GM23338 (cell line): ENCODE measurements around the gene MESP2. TPM values are rescaled to one million over a fixed set of nuclear protein-coding genes. Genes with fewer than 3 reads are reported as not detected.

Source experiments
- ATAC-seq: fragments of 200-7000 bp; cut with Tn5 transposase; 3 replicates; pipeline ENCODE4 v1.9.1; 2020
- DNase-seq: peaks from one replicate; pipeline ENCODE4 v3.0.0-alpha.2; 2015; ENCODE audit warnings: low spot score
- H2AFZ ChIP-seq: fragments of 200-600 bp; sonication (generic); 2 replicates; pipeline ENCODE4 v1.8.0; 2016; ENCODE audit warnings: antibody characterized with exemption, mild to moderate bottlenecking, moderate library complexity
- H3F3A ChIP-seq: fragments of 200-600 bp; sonication (generic); replicated peaks from 2 replicates; pipeline ENCODE4 v1.8.0; 2017; ENCODE audit warnings: antibody characterized with exemption, mixed run types, low read depth
- H3K27ac ChIP-seq: fragments of 200-600 bp; sonication (generic); 2 replicates; pipeline ENCODE4 v1.6.1; 2016; ENCODE audit warnings: low read depth
- H3K27me3 ChIP-seq: fragments of 200-600 bp; sonication (generic); 2 replicates; pipeline ENCODE4 v1.8.0; 2016; ENCODE audit warnings: mild to moderate bottlenecking, mixed run types, moderate library complexity; ENCODE audit not compliant: insufficient read depth
- H3K36me3 ChIP-seq: fragments of 200-600 bp; sonication (generic); 2 replicates; pipeline ENCODE4 v1.8.0; 2016; ENCODE audit warnings: mild to moderate bottlenecking; ENCODE audit not compliant: insufficient read depth
- H3K4me1 ChIP-seq: fragments of 200-600 bp; sonication (generic); 2 replicates; pipeline ENCODE4 v1.8.0; 2016; ENCODE audit warnings: mild to moderate bottlenecking, moderate library complexity; ENCODE audit not compliant: insufficient read depth
- H3K4me2 ChIP-seq: fragments of 200-600 bp; sonication (generic); 2 replicates; pipeline ENCODE4 v1.7.1; 2017; ENCODE audit warnings: mixed run types
- H3K4me3 ChIP-seq: fragments of 200-600 bp; sonication (generic); 2 replicates; pipeline ENCODE4 v1.6.1; 2016; ENCODE audit warnings: mixed run types
- H3K79me2 ChIP-seq: fragments of 200-600 bp; sonication (generic); replicated peaks from 2 replicates; pipeline ENCODE4 v1.8.0; 2017; ENCODE audit warnings: mild to moderate bottlenecking; ENCODE audit not compliant: insufficient read depth
- H3K9me2 ChIP-seq: fragments of 200-600 bp; sonication (generic); 2 replicates; pipeline ENCODE4 v1.8.0; 2017; ENCODE audit not compliant: insufficient read depth
- H4K20me1 ChIP-seq: fragments of 200-600 bp; sonication (generic); replicated peaks from 2 replicates; pipeline ENCODE4 v1.8.0; 2017; ENCODE audit warnings: mild to moderate bottlenecking; ENCODE audit not compliant: insufficient read depth
- H3K27ac Mint-ChIP-seq: 2 replicates; pipeline ENCODE4 v1.8.0; 2020; ENCODE audit warnings: inconsistent platforms, mild to moderate bottlenecking, moderate library complexity, mixed read lengths
- H3K27me3 Mint-ChIP-seq: 3 replicates; pipeline ENCODE4 v1.8.0; 2022; ENCODE audit warnings: low read depth, mild to moderate bottlenecking, moderate library complexity, mixed read lengths, inconsistent platforms; ENCODE audit not compliant: insufficient read depth, poor library complexity
- H3K36me3 Mint-ChIP-seq: 3 replicates; pipeline ENCODE4 v1.8.0; 2021; ENCODE audit warnings: low read depth, mild to moderate bottlenecking, inconsistent platforms, moderate library complexity, mixed read lengths
- H3K4me1 Mint-ChIP-seq: 3 replicates; pipeline ENCODE4 v1.8.0; 2020; ENCODE audit warnings: mild to moderate bottlenecking, inconsistent platforms, mixed read lengths
- H3K4me3 Mint-ChIP-seq: 3 replicates; pipeline ENCODE4 v1.8.0; 2021; ENCODE audit warnings: moderate library complexity, mild to moderate bottlenecking, inconsistent platforms, mixed read lengths
- H3K9me3 Mint-ChIP-seq: 3 replicates; pipeline ENCODE4 v1.8.0; 2020; ENCODE audit warnings: moderate library complexity, mild to moderate bottlenecking, inconsistent platforms, mixed read lengths
- CREB1 ChIP-seq: fragments of 250-450 bp; sonication (Bioruptor Pico); IDR thresholded peaks from 2 replicates; pipeline ENCODE4 v1.5.0; 2020; ENCODE audit warnings: low read depth, mild to moderate bottlenecking, moderate library complexity
- CTCF ChIP-seq, 2 experiments: fragments of 200-600 bp in 1 of 2; sonication (generic) in 1 of 2; conservative IDR thresholded peaks; 2 replicates each; pipeline versions ENCODE4 v1.5.1 to v1.6.1; 2016 to 2017; ENCODE audit warnings: antibody characterized with exemption in 2 of 2, low read depth in 2 of 2, mild to moderate bottlenecking in 2 of 2, moderate library complexity in 1 of 2
- ETS1 ChIP-seq: IDR thresholded peaks from 2 replicates; pipeline ENCODE4 v1.6.1; 2016; ENCODE audit warnings: antibody characterized with exemption
- EZH2 ChIP-seq: fragments of 200-600 bp; sonication (generic); IDR thresholded peaks from one replicate; pipeline ENCODE4 v1.8.0; 2017; ENCODE audit warnings: antibody characterized with exemption, mild to moderate bottlenecking, low read depth; ENCODE audit not compliant: unreplicated experiment
- EZH2phosphoT487 ChIP-seq: fragments of 200-600 bp; sonication (generic); IDR thresholded peaks from one replicate; pipeline ENCODE4 v1.8.1; 2018; ENCODE audit warnings: antibody characterized with exemption; ENCODE audit not compliant: unreplicated experiment
- JUNB ChIP-seq: IDR thresholded peaks from one replicate; pipeline ENCODE4 v1.6.1; 2016; ENCODE audit warnings: antibody characterized with exemption; ENCODE audit not compliant: unreplicated experiment
- NANOG ChIP-seq: IDR thresholded peaks from 2 replicates; pipeline ENCODE4 v1.6.1; 2016; ENCODE audit warnings: antibody characterized with exemption, borderline replicate concordance
- POLR2AphosphoS5 ChIP-seq: IDR thresholded peaks from 2 replicates; pipeline ENCODE4 v1.6.1; 2016; ENCODE audit warnings: antibody characterized with exemption, low read depth
- STAT1 ChIP-seq: IDR thresholded peaks from one replicate; pipeline ENCODE4 v1.6.1; 2016; ENCODE audit warnings: antibody characterized with exemption; ENCODE audit not compliant: unreplicated experiment
- ZNF114 ChIP-seq: fragments of 250-450 bp; sonication (Bioruptor Pico); IDR thresholded peaks from 2 replicates; pipeline ENCODE4 v1.5.0; 2020; ENCODE audit warnings: mild to moderate bottlenecking, moderate library complexity
- ZNF331 ChIP-seq: fragments of 250-450 bp; sonication (Bioruptor Pico); IDR thresholded peaks from 2 replicates; pipeline ENCODE4 v1.5.0; 2020; ENCODE audit warnings: low read depth, mild to moderate bottlenecking, moderate library complexity
- polyA plus RNA-seq: library from polyadenylated mRNA; unstranded; fragments of >200 nt; fragmentation: Nextera tagmentation; extraction: Ambion mirVana; gene quantifications from 2 replicates; pipeline ENCODE4 v1.2.1, GENCODE V29; 2016
- total RNA-seq: library from RNA; depleted of rRNA; stranded (reverse); fragments of >200 nt; shearing (Covaris generic); gene quantifications from 2 replicates; pipeline ENCODE4 v1.2.3, GENCODE V29; 2014
- TF ChIP-seq, protein P1 (sequence below): IDR thresholded peaks from one replicate; pipeline ENCODE4 v1.6.1; 2018; ENCODE audit warnings: antibody characterized with exemption; ENCODE audit not compliant: unreplicated experiment
- TF ChIP-seq, protein P2 (sequence below): fragments of 250-450 bp; sonication (Bioruptor Pico); IDR thresholded peaks from 2 replicates; pipeline ENCODE4 v1.5.0; 2020; ENCODE audit warnings: mild to moderate bottlenecking, moderate library complexity

The MESP2 gene
- total and polyA plus RNA-seq, 2 experiments from 2014 or later: 0.24 to 1.3 TPM

DNA sequence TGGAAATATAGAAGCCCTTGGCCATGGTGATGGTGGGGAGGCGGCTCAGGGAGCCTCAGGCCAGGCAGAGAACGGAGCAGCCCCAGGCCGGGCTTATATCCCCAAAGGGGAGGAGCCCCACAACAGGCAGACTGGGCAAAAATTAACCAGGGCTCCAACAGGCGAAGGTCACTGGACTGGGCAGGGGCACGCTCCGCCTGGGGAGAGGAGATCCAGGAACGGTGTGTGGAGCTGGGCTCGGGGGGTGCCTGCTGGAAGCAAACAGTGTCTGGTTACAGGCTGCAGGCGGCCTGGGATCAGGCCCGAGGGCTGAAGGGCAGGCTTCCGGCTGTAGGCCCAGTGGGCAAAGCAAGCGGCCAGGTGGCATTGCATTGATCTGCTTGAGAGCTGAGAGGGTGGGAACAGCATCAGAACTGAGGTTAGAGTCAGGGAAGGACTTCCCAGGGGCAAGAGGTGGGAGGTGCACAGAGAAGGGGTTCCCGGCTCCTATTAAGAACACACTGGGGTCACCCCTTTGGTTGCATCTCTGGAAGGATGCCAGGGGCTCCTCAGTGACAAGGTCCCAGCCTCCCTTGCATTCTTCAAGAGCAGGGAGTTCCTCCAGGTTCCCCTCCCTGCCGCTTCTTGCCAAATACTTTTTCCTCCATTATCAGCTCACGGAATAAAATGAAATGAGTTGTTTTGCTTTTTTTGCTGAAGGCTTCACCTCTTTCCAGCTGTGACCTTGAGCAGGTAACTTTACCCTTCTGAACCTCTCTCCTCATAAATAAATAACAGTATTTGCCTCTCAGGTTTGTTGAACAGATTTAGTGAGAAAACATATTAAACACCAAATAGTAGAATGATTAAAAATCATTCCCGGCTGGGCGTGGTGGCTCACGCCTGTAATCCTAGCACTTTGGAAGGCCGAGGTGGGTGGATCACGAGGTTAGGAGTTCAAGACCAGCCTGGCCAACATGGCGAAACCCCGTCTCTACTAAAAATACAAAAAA, 30.7 kb downstream of the MESP2 start:
- Histone ChIP-seq H3K4me1 (no peaks in the 10 kb centered on the region; the same call in 1 of the 2 replicates), H3K79me2 (no peaks in the 10 kb centered on the region), H3K4me3 (no peak overlapping the region), H3K27ac (no peak overlapping the region), H4K20me1 (no peaks in the 10 kb centered on the region), H3K36me3 (no peaks in the 10 kb centered on the region), H3F3A (no peaks in the 10 kb centered on the region), H3K27me3 (no peaks in the 10 kb centered on the region), H3K9me2 (no peaks in the 10 kb centered on the region), H3K4me2 (no peak overlapping the region), H2AFZ (peak overlapping the region; percentile 43; the same call in 1 of the 2 replicates)
- no peak overlapping the region for H3K4me3 Mint-ChIP-seq
- ATAC-seq: peak; percentile 69
- no peaks in the 10 kb centered on the region; the same call in 2 of the 3 replicates for H3K36me3 Mint-ChIP-seq
- H3K27ac Mint-ChIP-seq: no peak overlapping the region
- H3K9me3 Mint-ChIP-seq: no peaks in the 10 kb centered on the region
- H3K27me3 Mint-ChIP-seq: peaks cover 30% of the 10 kb centered on the region
- H3K4me1 Mint-ChIP-seq: peaks cover 17% of the 10 kb centered on the region
- DNase-seq: no peak
- TF ChIP-seq STAT1: no peak
- TF ChIP-seq NANOG: no peak
- TF ChIP-seq ZNF114 (CRISPR knock-in tag): no peak
- no peak for TF ChIP-seq CTCF (conservative IDR thresholded peaks at IDR 0.05; ENCODE audit: low read depth in 2 of 2)
- TF ChIP-seq POLR2AphosphoS5: no peak
- TF ChIP-seq CREB1: no peak
- no peak for TF ChIP-seq JUNB
- no peak for TF ChIP-seq ETS1
- no peak for TF ChIP-seq EZH2
- TF ChIP-seq EZH2phosphoT487: no peak
- TF ChIP-seq, protein P1, sequence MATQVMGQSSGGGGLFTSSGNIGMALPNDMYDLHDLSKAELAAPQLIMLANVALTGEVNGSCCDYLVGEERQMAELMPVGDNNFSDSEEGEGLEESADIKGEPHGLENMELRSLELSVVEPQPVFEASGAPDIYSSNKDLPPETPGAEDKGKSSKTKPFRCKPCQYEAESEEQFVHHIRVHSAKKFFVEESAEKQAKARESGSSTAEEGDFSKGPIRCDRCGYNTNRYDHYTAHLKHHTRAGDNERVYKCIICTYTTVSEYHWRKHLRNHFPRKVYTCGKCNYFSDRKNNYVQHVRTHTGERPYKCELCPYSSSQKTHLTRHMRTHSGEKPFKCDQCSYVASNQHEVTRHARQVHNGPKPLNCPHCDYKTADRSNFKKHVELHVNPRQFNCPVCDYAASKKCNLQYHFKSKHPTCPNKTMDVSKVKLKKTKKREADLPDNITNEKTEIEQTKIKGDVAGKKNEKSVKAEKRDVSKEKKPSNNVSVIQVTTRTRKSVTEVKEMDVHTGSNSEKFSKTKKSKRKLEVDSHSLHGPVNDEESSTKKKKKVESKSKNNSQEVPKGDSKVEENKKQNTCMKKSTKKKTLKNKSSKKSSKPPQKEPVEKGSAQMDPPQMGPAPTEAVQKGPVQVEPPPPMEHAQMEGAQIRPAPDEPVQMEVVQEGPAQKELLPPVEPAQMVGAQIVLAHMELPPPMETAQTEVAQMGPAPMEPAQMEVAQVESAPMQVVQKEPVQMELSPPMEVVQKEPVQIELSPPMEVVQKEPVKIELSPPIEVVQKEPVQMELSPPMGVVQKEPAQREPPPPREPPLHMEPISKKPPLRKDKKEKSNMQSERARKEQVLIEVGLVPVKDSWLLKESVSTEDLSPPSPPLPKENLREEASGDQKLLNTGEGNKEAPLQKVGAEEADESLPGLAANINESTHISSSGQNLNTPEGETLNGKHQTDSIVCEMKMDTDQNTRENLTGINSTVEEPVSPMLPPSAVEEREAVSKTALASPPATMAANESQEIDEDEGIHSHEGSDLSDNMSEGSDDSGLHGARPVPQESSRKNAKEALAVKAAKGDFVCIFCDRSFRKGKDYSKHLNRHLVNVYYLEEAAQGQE: no peak
- no peak for TF ChIP-seq ZNF331 (CRISPR knock-in tag)
- TF ChIP-seq, protein P2, sequence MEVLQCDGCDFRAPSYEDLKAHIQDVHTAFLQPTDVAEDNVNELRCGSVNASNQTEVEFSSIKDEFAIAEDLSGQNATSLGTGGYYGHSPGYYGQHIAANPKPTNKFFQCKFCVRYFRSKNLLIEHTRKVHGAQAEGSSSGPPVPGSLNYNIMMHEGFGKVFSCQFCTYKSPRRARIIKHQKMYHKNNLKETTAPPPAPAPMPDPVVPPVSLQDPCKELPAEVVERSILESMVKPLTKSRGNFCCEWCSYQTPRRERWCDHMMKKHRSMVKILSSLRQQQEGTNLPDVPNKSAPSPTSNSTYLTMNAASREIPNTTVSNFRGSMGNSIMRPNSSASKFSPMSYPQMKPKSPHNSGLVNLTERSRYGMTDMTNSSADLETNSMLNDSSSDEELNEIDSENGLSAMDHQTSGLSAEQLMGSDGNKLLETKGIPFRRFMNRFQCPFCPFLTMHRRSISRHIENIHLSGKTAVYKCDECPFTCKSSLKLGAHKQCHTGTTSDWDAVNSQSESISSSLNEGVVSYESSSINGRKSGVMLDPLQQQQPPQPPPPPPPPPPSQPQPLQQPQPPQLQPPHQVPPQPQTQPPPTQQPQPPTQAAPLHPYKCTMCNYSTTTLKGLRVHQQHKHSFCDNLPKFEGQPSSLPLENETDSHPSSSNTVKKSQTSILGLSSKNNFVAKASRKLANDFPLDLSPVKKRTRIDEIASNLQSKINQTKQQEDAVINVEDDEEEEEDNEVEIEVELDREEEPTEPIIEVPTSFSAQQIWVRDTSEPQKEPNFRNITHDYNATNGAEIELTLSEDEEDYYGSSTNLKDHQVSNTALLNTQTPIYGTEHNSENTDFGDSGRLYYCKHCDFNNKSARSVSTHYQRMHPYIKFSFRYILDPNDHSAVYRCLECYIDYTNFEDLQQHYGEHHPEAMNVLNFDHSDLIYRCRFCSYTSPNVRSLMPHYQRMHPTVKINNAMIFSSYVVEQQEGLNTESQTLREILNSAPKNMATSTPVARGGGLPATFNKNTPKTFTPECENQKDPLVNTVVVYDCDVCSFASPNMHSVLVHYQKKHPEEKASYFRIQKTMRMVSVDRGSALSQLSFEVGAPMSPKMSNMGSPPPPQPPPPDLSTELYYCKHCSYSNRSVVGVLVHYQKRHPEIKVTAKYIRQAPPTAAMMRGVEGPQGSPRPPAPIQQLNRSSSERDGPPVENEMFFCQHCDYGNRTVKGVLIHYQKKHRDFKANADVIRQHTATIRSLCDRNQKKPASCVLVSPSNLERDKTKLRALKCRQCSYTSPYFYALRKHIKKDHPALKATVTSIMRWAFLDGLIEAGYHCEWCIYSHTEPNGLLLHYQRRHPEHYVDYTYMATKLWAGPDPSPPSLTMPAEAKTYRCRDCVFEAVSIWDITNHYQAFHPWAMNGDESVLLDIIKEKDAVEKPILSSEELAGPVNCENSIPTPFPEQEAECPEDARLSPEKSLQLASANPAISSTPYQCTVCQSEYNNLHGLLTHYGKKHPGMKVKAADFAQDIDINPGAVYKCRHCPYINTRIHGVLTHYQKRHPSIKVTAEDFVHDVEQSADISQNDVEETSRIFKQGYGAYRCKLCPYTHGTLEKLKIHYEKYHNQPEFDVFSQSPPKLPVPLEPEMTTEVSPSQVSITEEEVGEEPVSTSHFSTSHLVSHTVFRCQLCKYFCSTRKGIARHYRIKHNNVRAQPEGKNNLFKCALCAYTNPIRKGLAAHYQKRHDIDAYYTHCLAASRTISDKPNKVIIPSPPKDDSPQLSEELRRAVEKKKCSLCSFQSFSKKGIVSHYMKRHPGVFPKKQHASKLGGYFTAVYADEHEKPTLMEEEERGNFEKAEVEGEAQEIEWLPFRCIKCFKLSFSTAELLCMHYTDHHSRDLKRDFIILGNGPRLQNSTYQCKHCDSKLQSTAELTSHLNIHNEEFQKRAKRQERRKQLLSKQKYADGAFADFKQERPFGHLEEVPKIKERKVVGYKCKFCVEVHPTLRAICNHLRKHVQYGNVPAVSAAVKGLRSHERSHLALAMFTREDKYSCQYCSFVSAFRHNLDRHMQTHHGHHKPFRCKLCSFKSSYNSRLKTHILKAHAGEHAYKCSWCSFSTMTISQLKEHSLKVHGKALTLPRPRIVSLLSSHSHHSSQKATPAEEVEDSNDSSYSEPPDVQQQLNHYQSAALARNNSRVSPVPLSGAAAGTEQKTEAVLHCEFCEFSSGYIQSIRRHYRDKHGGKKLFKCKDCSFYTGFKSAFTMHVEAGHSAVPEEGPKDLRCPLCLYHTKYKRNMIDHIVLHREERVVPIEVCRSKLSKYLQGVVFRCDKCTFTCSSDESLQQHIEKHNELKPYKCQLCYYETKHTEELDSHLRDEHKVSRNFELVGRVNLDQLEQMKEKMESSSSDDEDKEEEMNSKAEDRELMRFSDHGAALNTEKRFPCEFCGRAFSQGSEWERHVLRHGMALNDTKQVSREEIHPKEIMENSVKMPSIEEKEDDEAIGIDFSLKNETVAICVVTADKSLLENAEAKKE (CRISPR knock-in tag): no peak
